Tibial nerve (tissue), 3 donors: Measurements from ENCODE around the gene NCF4.

Experiments
- CTCF ChIP-seq, 5 experiments: fragments of 200-600 bp in 3 of 5; fragments of 450-650 bp in 2 of 5; sonication (generic) in 3 of 5; IDR thresholded peaks; one replicate each; pipeline ENCODE4 v1.5.1; 2016 to 2019; ENCODE audit warnings: antibody characterized with exemption in 5 of 5, mild to moderate bottlenecking in 3 of 5, moderate library complexity in 2 of 5
- POLR2A ChIP-seq, 2 donors: fragments of 450-650 bp; IDR thresholded peaks; one replicate each; pipeline ENCODE4 v1.6.1; 2017; ENCODE audit warnings: antibody characterized with exemption in 2 of 2, mild to moderate bottlenecking in 2 of 2, moderate library complexity in 2 of 2

GRCh38 chr22:36893262-36893661, 32.5 kb downstream of the NCF4 start:
- TF ChIP-seq CTCF (IDR thresholded peaks at IDR 0.05) (no peak), POLR2A (IDR thresholded peaks at IDR 0.05) (no peak)
